Astrocyte (in vitro differentiated cells and primary cell): Measurements from ENCODE around the gene SRSF1.
"Not testable (repeated sequence)": the region's sequence is repeated elsewhere in the genome, so short reads cannot be mapped to it uniquely, and the experiment has no call there.

ENCODE experiments used
- CTCF ChIP-seq: IDR thresholded peaks from 2 replicates; pipeline ENCODE4 v1.5.1; 2011; ENCODE audit warnings: low read depth, mild to moderate bottlenecking, inconsistent platforms, low read length, moderate library complexity; ENCODE audit not compliant: insufficient read depth
- EZH2 ChIP-seq: IDR thresholded peaks from 2 replicates; pipeline ENCODE4 v1.6.1; 2012; ENCODE audit warnings: mild to moderate bottlenecking, low read length, inconsistent platforms; ENCODE audit not compliant: insufficient read depth

GRCh38 chr17:57974053-57974824 lies 32.8 kb downstream of the SRSF1 start:
- not testable (repeated sequence) for TF ChIP-seq CTCF, EZH2
